HEK293 (cell line): ENCODE results near the gene ABHD14A.
A peak's percentile ranks its signal among the peaks of the same experiment; 100 is the strongest.

Source experiments
- ATF2 ChIP-seq: fragments of 450-650 bp; formaldehyde crosslinking; IDR thresholded peaks from 2 replicates; pipeline ENCODE4 v1.5.1; 2016; ENCODE audit warnings: missing biosample characterization, missing genetic modification characterization, low read depth
- BCL6B ChIP-seq: fragments of 450-650 bp; formaldehyde crosslinking; IDR thresholded peaks from 2 replicates; pipeline ENCODE4 v1.5.1; 2017; ENCODE audit warnings: missing biosample characterization, missing genetic modification characterization
- OSR2 ChIP-seq: fragments of 450-650 bp; formaldehyde crosslinking; IDR thresholded peaks from 2 replicates; pipeline ENCODE4 v1.5.1; 2016; ENCODE audit warnings: missing biosample characterization, missing genetic modification characterization
- SCRT1 ChIP-seq: fragments of 450-650 bp; formaldehyde crosslinking; IDR thresholded peaks from 2 replicates; pipeline ENCODE4 v1.5.1; 2016; ENCODE audit warnings: missing biosample characterization, missing genetic modification characterization, borderline replicate concordance
- TRIM28 ChIP-seq: IDR thresholded peaks from 2 replicates; pipeline ENCODE4 v1.6.1; 2011; ENCODE audit warnings: low read length, control low read depth, borderline replicate concordance
- ZBTB10 ChIP-seq: fragments of 450-650 bp; formaldehyde crosslinking; IDR thresholded peaks from 2 replicates; pipeline ENCODE4 v1.5.1; 2016; ENCODE audit warnings: missing biosample characterization, missing genetic modification characterization
- ZBTB49 ChIP-seq: fragments of 450-650 bp; formaldehyde crosslinking; IDR thresholded peaks from 2 replicates; pipeline ENCODE4 v1.5.1; 2016; ENCODE audit warnings: missing biosample characterization, missing genetic modification characterization, low read depth
- ZBTB6 ChIP-seq: fragments of 450-650 bp; formaldehyde crosslinking; IDR thresholded peaks from 2 replicates; pipeline ENCODE4 v1.5.1; 2017; ENCODE audit warnings: missing biosample characterization, missing genetic modification characterization
- ZBTB8A ChIP-seq: fragments of 450-650 bp; formaldehyde crosslinking; IDR thresholded peaks from 2 replicates; pipeline ENCODE4 v1.5.1; 2016; ENCODE audit warnings: missing biosample characterization, missing genetic modification characterization
- ZFHX2 ChIP-seq: fragments of 450-650 bp; formaldehyde crosslinking; conservative IDR thresholded peaks from 2 replicates; pipeline ENCODE4 v1.5.1; 2016; ENCODE audit warnings: missing biosample characterization, missing genetic modification characterization
- ZNF133 ChIP-seq: fragments of 450-650 bp; formaldehyde crosslinking; IDR thresholded peaks from 2 replicates; pipeline ENCODE4 v1.5.1; 2016; ENCODE audit warnings: missing biosample characterization, missing genetic modification characterization
- ZNF138 ChIP-seq: fragments of 450-650 bp; formaldehyde crosslinking; IDR thresholded peaks from 2 replicates; pipeline ENCODE4 v1.5.1; 2016; ENCODE audit warnings: missing biosample characterization, missing genetic modification characterization, borderline replicate concordance
- ZNF174 ChIP-seq: fragments of 450-650 bp; formaldehyde crosslinking; IDR thresholded peaks from 2 replicates; pipeline ENCODE4 v1.5.0; 2017; ENCODE audit warnings: missing biosample characterization, mild to moderate bottlenecking, missing genetic modification characterization
- ZNF18 ChIP-seq: fragments of 450-650 bp; formaldehyde crosslinking; IDR thresholded peaks from 2 replicates; pipeline ENCODE4 v1.5.1; 2016; ENCODE audit warnings: missing biosample characterization, missing genetic modification characterization
- ZNF184 ChIP-seq: fragments of 450-650 bp; IDR thresholded peaks from 2 replicates; pipeline ENCODE4 v1.5.1; 2018; ENCODE audit warnings: missing biosample characterization, mild to moderate bottlenecking, missing genetic modification characterization
- ZNF23 ChIP-seq: fragments of 450-650 bp; formaldehyde crosslinking; IDR thresholded peaks from 2 replicates; pipeline ENCODE4 v1.5.1; 2016; ENCODE audit warnings: missing biosample characterization, missing genetic modification characterization, borderline replicate concordance
- ZNF416 ChIP-seq: fragments of 450-650 bp; formaldehyde crosslinking; IDR thresholded peaks from 2 replicates; pipeline ENCODE4 v1.5.1; 2016; ENCODE audit warnings: missing biosample characterization, missing genetic modification characterization
- ZNF426 ChIP-seq: fragments of 450-650 bp; formaldehyde crosslinking; IDR thresholded peaks from 2 replicates; pipeline ENCODE4 v1.5.1; 2017; ENCODE audit warnings: missing biosample characterization, missing genetic modification characterization, mild to moderate bottlenecking, inconsistent platforms, moderate library complexity
- ZNF488 ChIP-seq: fragments of 450-650 bp; formaldehyde crosslinking; IDR thresholded peaks from 2 replicates; pipeline ENCODE4 v1.5.1; 2016; ENCODE audit warnings: missing biosample characterization, missing genetic modification characterization
- ZNF544 ChIP-seq: fragments of 450-650 bp; formaldehyde crosslinking; IDR thresholded peaks from 2 replicates; pipeline ENCODE4 v1.5.0; 2017; ENCODE audit warnings: missing biosample characterization, missing genetic modification characterization
- ZNF548 ChIP-seq: fragments of 450-650 bp; formaldehyde crosslinking; IDR thresholded peaks from 2 replicates; pipeline ENCODE4 v1.5.1; 2016; ENCODE audit warnings: missing biosample characterization, missing genetic modification characterization
- ZNF561 ChIP-seq: fragments of 450-650 bp; IDR thresholded peaks from 2 replicates; pipeline ENCODE4 v1.5.1; 2018; ENCODE audit warnings: missing biosample characterization, missing genetic modification characterization, borderline replicate concordance
- ZNF626 ChIP-seq: fragments of 450-650 bp; sonication (Bioruptor Pico); formaldehyde crosslinking; IDR thresholded peaks from 2 replicates; pipeline ENCODE4 v1.5.1; 2018; ENCODE audit warnings: missing biosample characterization, missing genetic modification characterization, inconsistent platforms
- ZNF704 ChIP-seq: fragments of 450-650 bp; formaldehyde crosslinking; IDR thresholded peaks from 2 replicates; pipeline ENCODE4 v1.5.1; 2016; ENCODE audit warnings: missing biosample characterization, missing genetic modification characterization
- ZNF707 ChIP-seq: fragments of 450-650 bp; formaldehyde crosslinking; IDR thresholded peaks from 2 replicates; pipeline ENCODE4 v1.5.1; 2016; ENCODE audit warnings: missing biosample characterization, missing genetic modification characterization
- ZNF785 ChIP-seq: fragments of 450-650 bp; formaldehyde crosslinking; IDR thresholded peaks from 2 replicates; pipeline ENCODE4 v1.5.1; 2016; ENCODE audit warnings: missing biosample characterization, missing genetic modification characterization
- ZNF792 ChIP-seq: fragments of 450-650 bp; formaldehyde crosslinking; IDR thresholded peaks from 2 replicates; pipeline ENCODE4 v1.5.1; 2016; ENCODE audit warnings: missing biosample characterization, missing genetic modification characterization

ABHD14A gene

GRCh38 chr3:52001443-52001974 is 26.6 kb downstream of the ABHD14A start (continued):
- no peak for TF ChIP-seq ZNF792 (tag by site-specific recombination)
- TF ChIP-seq ZBTB8A (tag by site-specific recombination): peak; percentile 87
- peak; percentile 29 for TF ChIP-seq ZFHX2 (tag by site-specific recombination)
- TF ChIP-seq ZNF626 (tag by site-specific recombination): no peak
- no peak for TF ChIP-seq ZNF18 (tag by site-specific recombination)
- no peak for TF ChIP-seq ZNF544 (tag by site-specific recombination)
- peak; percentile 39; the same call in 1 of the 2 replicates for TF ChIP-seq ZBTB10
- no peak for TF ChIP-seq ZNF133 (tag by site-specific recombination)
- no peak for TF ChIP-seq ZNF174 (tag by site-specific recombination)
- no peak for TF ChIP-seq ATF2 (tag by site-specific recombination)
- TF ChIP-seq ZNF561 (tag by site-specific recombination): no peak
- no peak for TF ChIP-seq ZBTB49
- peak; percentile 78 for TF ChIP-seq SCRT1 (tag by site-specific recombination)
- no peak for TF ChIP-seq ZNF426 (tag by site-specific recombination)
- TF ChIP-seq OSR2 (tag by site-specific recombination): no peak
- TF ChIP-seq ZNF785: no peak
- no peak for TF ChIP-seq ZNF704
- TF ChIP-seq ZNF548 (tag by site-specific recombination): no peak
- TF ChIP-seq ZBTB6 (tag by site-specific recombination): no peak
- no peak for TF ChIP-seq ZNF138 (tag by site-specific recombination)
- no peak for TF ChIP-seq ZNF184 (tag by site-specific recombination)
- no peak for TF ChIP-seq ZNF23 (tag by site-specific recombination)
- no peak for TF ChIP-seq TRIM28
- no peak for TF ChIP-seq ZNF416
- no peak for TF ChIP-seq BCL6B (tag by site-specific recombination)
- no peak for TF ChIP-seq ZNF707 (tag by site-specific recombination)
- no peak for TF ChIP-seq ZNF488 (tag by site-specific recombination)
